ENCODE results near the gene CDC42BPB.

The CDC42BPB gene

DNA sequence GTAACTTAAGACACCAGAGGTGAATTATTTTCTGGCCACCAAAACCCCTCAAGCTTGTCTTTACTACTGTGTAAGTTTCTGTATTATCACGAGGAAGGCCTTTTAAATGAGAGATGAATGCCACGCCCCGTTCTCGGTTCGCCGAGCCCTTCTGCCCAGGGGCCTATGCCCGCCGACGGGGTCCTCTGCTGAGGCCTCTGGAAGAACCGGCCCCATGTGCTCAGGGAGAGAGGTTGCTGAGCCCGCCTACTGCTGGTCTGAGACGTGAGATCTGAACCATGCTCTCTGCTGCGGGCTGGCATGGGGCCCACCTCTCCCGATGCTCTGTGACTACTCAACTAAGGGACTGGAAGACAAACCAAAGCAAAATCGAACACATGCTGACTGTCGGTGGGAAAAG lies 113.9 kb downstream of the CDC42BPB start:
- no peak for DNase-seq (ENCODE audit: low read depth)

DNA sequence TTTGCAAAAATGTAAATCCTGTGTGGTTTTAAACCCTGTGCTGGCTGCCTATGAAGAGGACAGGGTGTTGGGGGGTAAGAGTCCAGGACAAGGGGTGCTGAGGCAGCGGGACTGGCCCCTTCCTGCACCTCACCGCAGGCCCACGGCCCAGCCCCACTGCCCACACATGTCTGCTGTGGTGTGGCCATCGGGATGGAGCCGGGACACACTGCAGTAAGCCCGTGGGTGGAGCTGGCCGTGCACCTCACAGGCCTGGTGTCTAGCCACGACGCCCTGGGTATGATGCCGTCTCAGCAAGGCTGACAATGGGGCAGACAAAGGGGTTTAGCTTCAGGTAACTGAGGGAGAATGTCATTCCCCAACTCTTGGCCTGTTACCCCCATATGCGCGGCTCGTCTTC lies 115.3 kb downstream of the CDC42BPB start:
- DNase-seq (ENCODE audit: low read depth): no peak

DNA sequence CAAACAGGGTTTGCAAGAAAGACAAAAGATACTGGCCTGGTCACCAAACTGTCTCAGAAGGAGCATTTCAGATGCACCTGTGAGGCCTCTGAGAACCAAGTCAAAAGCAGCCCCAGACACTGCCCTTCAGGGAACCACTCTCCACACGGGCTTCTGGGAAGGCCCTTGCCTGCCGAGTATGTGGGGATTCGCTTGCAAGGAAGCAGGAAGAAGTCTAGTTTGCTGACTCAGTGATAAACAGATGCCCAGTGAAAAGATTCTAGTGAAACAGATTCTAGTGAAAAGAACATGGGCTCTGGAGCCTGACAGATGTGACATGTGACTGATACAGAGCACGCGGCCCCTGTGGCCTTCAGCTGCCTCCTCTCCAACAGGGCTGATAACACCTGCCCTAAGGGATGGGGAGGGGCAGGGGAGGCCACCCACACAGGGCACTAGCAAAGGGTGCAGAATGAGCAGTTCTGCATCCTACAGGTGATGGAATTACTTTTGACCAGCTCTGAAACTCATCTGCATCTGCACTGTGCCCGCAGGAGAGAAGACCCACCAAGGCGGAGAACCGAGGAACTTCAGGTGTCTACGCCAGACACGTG lies 115.8 kb downstream of the CDC42BPB start:
- no peak for DNase-seq (ENCODE audit: low read depth)

DNA sequence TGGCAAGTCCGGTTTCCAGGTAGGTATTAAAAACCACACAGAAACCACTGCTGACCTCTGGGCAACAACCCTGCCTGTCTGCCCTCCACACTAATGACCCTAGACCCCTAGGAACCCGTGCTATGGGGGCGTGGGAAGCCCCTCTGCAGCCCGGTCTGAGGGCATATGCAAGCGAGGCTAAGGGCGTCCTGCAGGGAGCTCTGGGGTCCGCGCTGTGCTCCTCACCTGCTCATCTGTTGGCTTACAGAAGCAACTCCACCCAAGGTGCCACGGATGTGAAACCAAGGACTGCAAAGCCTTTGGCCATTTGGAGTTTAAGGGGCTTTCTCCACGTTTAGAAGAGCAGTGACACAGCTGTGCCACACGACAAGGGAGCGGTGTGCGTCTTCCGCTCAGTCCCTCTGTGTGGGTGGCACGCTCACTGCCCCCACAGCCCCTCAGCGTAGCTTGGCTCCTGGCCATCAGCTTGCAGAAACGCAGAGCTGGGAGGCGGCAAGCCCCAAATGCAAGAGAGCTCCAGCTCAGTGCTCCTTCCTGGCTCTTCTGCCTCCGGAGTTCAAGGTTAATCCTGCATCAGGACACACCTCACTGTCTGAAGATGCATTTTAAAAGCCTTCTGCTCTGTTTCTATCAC lies 116.5 kb downstream of the CDC42BPB start:
- DNase-seq (ENCODE audit: low read depth): no peak

DNA sequence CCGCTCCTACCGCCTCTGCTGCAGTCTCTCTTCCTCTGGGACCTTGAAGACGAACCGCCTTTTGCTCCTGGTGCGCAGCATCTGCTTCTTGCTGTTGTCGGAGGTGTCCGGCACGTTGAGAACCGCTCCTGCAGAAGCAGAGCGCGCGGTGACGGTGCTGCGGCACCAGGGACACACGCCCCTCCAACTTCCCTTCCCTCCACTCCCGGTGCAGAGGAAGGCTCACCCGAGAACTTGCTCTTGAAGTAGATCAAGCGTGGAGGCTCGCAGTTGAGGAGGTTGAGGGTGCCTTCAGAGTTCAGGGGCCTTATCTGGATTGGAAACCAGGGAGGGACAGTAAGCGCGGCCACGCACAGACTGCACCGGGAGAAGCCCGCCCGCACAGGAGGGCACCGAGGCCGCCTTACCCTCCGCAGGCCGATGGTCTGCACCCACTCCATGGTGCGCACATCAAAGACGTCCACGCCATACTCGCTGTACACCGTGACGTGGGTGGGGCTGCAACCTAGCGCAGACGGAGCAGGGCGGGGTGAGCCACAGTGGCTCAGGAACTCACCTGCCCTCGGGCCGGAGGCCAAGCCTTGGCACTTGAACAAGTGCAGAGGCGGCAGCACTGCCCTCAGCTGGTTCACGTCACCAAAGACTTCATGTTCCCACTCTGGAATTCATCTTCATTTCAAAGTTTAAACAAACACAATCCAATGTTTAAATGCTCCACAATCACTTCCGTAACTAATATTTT lies 117.4 kb downstream of the CDC42BPB start:
- DNase-seq (ENCODE audit: low read depth): no peak

DNA sequence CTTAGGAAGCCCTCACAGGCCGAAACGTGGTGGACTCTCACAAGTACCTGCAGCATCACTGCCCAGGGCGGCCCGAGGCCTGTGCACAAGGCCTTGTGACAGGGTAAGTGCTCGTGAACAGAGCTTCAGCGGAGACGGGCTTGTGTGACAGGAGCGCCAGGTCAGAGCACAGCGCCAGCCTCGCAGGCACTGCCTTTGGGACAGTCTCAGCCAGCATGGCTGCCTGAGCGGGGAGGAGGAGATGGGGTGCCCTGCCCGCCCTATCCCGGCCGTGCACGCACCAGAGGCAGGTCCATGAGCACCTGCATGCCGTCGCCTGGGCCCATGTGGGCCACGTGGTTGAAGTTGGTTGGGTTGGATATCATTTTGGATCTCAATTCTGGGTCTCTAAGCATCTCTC lies 118.0 kb downstream of the CDC42BPB start:
- DNase-seq (ENCODE audit: low read depth): no peak

DNA sequence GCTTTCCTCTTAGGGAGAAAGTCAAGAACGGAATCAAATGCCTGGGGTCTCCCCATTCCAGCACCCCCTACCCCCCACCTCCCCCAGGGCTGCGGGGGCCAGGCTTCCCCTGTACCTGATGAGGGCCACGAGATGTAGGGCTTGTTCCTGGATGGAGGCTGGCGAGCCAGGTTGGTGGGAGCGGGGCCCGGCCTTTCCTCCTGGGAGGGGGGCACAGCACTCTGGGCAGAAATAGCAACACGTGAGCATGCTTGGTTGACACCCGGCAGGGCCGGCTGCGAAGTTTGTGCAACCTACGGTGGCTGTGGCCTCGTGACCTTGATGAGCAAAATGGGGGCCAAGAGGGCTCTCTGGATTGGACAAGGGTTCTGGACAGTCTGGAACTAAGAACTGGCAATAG lies 119.2 kb downstream of the CDC42BPB start:
- DNase-seq (ENCODE audit: low read depth): no peak

DNA sequence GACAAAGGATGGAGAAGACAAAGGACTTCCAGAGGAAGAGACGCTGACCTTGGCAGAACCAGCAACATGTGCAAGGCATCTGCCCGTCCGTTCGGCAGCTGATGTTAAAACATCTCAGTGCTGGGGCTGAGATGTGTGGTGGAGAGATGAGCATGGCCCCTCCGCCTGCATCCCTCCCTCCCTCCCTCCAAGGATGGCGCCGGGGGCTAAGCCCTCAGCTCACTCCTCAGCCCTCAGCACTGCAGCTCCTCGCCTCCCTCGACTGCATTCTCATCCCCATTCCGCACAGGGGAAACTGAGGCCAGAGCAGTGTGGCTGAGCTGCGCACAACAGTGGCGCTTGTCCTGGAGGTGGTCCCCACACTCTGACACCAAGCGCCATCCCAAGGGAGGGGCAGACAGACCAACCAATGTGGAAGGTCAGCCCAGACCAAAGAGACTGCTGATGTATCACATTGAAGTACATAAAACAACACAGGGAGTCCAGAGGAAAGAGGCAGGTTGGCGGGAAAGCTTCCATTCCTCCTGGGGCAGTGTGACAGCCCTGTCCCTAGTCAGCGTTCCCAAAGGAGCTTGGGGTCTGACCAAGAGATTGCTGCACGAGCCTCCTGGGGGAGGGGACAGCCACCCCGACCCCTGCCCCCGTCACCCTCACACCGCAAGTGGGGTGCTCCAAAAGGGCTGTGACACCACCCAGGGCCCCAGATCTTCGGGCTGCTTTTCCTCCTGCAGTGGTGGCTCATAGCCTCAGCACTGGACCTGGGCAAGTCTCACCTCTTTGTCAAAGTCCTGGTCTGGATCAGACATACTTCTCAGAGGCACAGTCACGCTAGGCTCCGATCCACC lies 119.8 kb downstream of the CDC42BPB start:
- DNase-seq (ENCODE audit: low read depth): no peak

DNA sequence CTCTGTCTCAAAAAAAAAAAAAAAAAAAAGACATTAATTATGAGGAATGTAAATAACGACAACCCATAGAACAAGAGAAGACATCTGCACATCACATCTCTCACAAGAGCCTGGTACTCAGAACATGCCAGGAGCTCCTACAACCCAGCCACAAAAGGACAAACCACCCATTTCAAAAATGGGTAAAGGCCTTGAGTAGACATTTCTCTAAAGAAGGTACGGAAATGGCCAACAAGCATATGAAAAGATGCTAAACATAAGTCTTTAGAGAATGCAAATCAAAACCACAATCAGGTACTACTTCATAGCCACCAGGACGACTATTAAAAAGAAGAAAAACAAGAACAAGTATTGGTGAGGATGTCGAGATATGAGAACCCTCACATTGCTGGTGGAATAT lies 121.6 kb downstream of the CDC42BPB start:
- DNase-seq (ENCODE audit: low read depth): no peak

DNA sequence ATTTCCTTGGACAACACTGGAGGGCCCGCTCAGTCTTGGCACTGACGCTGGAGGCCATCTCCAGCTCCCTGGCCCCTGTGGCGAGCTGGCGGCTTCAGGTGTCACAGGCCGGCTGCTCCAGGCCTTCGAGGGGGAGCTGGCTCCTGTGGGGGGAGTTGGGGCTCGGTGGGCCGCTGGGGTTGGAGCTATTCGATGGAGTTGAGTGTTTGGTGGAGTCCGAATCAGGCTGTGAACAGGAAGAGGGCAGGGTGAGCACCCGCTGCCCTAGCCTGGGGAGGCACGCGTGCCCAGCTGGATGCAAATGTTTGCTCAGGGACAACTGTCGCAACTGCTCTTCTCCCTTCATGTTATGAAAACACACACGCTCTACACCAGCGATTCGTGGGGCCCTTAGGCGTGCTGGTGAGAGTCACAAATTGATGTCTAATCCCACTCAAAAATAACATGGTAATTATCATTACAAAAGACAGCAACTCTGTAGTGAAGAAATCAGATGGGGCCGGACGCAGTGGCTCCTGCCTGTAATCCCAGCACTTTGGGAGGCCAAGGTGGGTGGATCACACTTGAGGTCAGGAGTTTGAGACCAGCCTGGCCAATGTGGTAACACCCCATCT lies 123.6 kb downstream of the CDC42BPB start:
- DNase-seq (ENCODE audit: low read depth): no peak

DNA sequence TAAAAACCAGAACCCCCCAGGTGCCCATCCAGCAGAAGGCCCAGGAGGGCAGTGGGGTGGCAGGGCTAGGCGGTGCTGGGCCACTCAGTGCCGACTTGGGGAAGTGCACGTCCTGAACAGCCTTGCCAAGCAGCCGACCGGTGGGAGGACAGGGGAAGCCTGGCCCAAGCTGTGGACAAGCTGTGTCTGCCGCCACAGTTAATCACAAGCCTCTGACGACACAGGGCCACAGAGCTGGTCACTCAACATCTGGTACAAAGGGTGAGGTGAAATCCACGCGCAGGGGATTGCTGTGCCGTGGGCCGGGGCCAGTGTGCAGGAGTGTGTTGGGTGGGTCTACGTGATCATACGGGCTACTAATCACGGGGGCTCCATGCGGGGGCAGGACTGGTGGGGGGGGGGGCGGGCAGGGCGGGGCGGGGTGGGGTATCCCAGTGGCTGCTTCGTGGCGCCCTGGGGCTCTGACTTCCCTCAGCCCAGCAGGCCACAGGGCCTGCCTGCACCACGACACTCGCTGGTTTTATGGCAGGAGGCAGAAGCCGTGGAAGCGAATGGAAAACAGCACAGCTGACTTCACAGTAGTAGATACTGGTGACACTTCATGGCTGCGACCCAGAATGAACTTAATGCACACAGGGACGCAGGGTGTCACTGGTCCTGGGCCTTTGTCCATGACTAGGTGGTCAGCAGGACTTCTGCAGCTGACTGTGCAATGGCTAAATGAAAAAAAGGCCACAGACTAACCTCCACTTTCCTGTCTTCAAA lies 124.7 kb downstream of the CDC42BPB start:
- DNase-seq (ENCODE audit: low read depth): no peak

DNA sequence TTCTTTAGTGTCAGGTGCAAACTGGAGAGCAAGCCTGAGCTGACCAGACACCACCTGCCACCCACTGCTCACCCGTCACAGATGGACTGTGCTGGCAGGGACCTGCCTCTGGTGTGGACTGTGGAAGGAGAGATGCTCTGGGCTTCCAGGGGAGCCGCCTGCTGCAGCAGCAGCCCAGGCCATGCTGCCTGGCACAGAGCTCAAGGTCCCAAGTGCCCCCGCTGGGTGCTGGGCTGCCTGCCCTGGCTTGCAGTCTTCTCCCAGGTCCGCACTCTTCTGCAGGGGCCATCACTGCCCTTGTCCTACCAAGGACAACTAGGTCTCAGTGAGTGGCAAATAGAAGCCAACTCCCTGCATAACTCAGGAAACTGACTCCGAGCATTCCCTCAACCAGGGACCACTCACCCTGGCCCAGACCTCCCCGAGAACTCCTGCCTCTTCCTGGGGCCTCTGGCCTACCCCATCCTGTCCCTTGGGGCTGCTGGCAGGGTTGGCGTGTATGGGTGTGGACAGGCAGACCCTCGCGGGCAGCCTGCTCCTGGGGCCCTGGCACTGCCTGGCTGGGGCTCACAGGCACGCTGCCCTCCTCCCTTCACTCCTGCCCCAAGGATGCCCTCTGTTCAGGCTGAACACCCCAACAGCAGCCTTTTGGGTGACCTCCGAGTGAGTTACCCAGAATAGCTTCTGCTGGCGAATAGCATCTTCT lies 125.6 kb downstream of the CDC42BPB start:
- DNase-seq (ENCODE audit: low read depth): no peak

DNA sequence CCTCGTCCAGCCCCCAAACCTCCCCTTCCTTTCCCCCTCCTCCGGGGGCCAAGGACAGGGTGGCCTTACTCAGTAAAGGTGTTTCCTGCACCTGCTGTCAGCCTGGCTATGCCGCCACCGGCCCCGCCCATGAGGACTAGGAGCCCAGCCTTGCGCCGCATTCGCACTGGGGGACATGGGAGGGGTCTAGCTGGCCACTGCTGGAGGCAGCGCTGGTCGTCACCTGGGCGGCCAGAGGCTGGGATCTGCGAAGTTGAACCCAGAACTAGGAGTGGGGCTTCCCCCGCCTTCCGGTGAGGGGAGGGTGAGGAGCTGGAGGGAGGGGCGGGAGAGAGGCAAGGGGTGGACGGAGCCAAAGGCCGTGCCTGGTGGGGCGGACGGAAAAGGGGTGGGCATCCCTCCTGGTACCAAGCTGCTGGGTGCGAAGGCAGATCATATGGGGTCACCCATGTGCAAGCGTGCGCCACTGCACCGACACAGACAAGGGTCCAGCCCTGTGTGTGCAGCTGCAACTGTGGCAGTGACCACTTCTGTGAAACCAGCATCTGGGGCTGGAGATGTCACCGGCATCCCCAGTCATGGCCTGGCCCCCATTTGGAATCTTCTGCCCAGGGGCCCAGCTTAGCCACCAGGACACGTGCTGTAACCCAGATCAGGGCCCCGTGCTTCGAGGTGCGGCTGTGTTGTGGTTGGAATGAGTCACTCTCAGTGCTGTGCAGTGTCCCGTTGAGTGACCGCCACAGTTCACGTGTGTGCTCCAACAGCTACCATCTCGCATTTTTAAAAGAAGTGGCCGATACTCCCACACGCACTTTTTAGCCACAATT lies 126.4 kb downstream of the CDC42BPB start:
- no peak for DNase-seq (ENCODE audit: low read depth)

DNA sequence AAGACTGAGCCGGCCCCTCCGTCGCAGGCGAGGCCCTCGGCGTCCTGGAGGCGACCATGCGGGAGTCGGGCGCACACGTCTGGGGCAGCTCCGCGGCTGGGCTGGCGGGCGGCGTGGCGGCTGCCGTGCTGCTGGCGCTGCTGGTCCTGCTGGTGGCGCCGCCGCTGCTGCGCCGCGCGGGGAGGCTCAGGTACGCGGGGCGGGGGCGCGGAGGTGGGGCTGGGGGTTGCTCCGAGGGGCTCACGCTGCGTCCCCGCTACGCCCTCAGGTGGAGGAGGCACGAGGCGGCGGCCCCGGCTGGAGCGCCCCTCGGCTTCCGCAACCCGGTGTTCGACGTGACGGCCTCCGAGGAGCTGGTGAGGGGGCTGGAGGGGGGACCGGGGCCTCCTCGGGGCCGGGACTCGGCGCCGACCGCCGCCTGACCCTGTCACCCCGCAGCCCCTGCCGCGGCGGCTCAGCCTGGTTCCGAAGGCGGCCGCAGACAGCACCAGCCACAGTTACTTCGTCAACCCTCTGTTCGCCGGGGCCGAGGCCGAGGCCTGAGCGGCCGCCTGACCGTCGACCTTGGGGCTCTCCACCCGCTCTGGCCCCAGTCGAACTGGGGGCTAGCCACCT lies 127.1 kb downstream of the CDC42BPB start:
- no peak for DNase-seq (ENCODE audit: low read depth)

DNA sequence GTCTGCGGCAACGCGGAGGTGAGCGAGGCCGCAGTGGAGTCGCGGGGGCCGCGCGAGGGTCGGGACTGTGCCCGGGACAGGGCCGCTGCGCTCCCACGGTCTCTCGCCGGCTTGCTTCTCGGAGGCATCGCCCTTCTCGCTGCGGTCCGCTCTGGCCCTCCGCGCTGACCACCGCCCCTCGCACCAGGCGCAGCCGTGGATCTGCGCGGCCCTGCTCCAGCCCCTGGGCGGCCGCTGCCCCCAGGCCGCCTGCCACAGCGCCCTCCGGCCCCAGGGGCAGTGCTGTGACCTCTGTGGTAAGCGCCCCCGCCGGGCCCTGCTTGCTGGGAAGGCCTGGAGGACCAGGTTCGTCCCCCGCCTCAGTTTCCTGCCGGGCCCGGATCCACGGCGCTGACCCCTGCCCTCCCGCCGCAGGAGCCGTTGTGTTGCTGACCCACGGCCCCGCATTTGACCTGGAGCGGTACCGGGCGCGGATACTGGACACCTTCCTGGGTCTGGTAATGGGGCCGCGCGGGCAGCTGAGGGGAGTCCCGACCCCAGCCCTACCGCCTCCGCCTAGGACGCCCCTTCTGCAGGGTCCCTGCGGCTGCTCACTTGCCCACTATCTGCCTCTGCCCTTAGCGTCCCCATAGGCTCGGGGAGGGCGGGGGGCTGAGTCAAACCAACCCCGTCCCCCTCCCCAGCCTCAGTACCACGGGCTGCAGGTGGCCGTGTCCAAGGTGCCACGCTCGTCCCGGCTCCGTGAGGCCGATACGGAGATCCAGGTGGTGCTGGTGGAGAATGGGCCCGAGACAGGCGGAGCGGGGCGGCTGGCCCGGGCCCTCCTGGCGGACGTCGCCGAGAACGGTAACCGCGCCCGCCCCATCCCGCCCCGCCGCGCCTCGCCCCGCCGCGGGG lies 127.9 kb downstream of the CDC42BPB start:
- no peak for DNase-seq (ENCODE audit: low read depth)

DNA sequence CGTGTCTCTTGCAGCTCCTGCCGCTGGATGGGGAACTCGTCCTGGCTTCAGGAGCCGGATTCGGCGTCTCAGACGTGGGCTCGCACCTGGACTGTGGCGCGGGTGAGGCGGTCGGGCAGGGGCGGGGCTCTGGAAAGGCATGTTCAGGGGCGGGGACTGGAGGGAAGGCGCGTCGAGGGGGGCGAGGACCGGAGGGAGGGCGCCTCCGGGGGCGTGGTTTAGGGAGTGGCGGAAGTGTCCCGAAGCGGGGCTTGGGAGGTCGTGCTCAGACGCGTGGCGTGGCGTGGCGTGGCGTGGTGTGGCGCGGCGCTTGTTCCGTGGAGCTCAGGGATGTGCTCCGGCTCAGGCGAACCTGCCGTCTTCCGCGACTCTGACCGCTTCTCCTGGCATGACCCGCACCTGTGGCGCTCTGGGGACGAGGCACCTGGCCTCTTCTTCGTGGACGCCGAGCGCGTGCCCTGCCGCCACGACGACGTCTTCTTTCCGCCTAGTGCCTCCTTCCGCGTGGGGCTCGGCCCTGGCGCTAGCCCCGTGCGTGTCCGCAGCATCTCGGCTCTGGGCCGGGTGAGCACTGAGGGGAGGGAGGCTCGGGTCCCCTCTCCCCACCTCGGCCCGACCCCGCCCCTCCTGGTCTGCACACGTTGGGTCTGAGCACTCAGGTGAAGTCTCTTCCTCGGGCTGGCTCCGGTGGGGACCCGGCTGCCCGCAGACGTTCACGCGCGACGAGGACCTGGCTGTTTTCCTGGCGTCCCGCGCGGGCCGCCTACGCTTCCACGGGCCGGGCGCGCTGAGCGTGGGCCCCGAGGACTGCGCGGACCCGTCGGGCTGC lies 128.7 kb downstream of the CDC42BPB start:
- peak; percentile 38 for DNase-seq (ENCODE audit: low read depth)

DNA sequence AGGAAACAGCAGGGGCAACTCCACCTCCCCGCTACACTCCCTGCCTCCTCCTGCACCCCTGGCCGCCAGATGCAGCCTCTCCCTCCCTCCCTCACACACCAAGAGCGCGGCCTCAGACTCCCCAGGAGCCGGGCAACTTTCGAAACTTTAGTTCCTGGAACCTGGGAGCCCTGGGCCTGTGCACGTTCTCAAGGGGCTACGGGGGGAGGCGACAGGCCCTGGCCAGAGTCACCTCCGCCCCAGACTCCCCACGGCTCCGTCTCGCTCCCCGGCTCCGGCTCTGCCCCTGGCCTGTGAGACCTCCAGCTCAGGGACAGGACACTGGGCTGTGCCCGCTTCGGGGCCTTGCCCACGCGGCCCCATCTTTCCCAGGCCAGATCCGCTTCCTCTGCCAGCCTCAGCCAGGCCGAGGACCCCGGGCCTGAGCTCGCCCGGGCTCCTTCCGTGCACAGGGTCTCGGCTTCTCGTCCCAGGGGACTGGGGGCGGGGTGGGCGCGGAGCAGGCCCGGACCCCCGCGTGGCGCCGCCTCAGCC lies 129.4 kb downstream of the CDC42BPB start:
- DNase-seq (ENCODE audit: low read depth): no peak
